ENCODE measurements around the gene USP9X. TPM values are rescaled to one million over a fixed set of nuclear protein-coding genes. Genes with fewer than 3 reads are reported as not detected.
"Not testable (repeated sequence)": the region's sequence is repeated elsewhere in the genome, so short reads cannot be mapped to it uniquely, and the experiment has no call there.

USP9X gene
- polyA plus RNA-seq, 2 donors = 8.6 to 13.7 TPM

DNA sequence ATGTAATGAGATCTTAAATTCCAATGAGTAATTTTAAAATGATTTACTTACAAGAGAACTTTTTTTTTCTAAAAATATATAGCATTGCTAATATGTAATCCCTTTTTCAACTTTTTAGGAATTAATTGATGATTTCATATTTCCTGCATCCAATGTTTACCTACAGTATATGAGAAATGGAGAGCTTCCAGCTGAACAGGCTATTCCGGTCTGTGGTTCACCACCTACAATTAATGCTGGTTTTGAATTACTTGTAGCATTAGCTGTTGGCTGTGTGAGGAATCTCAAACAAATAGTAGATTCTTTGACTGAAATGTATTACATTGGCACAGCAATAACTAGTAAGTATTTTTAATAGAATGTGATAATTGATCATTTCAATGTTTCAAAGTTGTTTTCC, 113.2 kb downstream of the USP9X start:
- Histone ChIP-seq H3K9me3 (ENCODE audit: control insufficient read depth in 2 of 2, insufficient read depth in 1 of 2, low read depth in 1 of 2, low read length in 1 of 2) (no peaks in the 10 kb centered on the region), H3K36me3 (ENCODE audit: control insufficient read depth in 2 of 2, insufficient read depth in 2 of 2, low read length in 1 of 2) (peaks cover 0 to 4% of the 10 kb centered on the region in 2 donors), H3K4me3 (ENCODE audit: low read depth in 1 of 2, low read length in 2 of 2) (no peak overlapping the region), H3K27ac (ENCODE audit: low read depth in 2 of 2, low read length in 1 of 2) (no peak overlapping the region), H3K4me1 (ENCODE audit: control insufficient read depth in 2 of 2, insufficient read depth in 2 of 2, low read length in 1 of 2) (no peaks in the 10 kb centered on the region), H3K27me3 (ENCODE audit: control insufficient read depth in 1 of 2, insufficient read depth in 2 of 2, low read length in 2 of 2) (no peaks in the 10 kb centered on the region)
- WGBS, 2 donors = 70 to 83% methylated on average over 1 of the region's 1 CpG

- Histone ChIP-seq H3K27me3 (ENCODE audit: control insufficient read depth in 1 of 2, insufficient read depth in 2 of 2, low read length in 2 of 2) (no peaks in the 10 kb centered on the region), H3K4me1 (ENCODE audit: control insufficient read depth in 2 of 2, insufficient read depth in 2 of 2, low read length in 1 of 2) (no peaks in the 10 kb centered on the region), H3K27ac (ENCODE audit: low read depth in 2 of 2, low read length in 1 of 2) (no peak overlapping the region), H3K9me3 (ENCODE audit: control insufficient read depth in 2 of 2, insufficient read depth in 1 of 2, low read depth in 1 of 2, low read length in 1 of 2) (no peaks in the 10 kb centered on the region), H3K36me3 (ENCODE audit: control insufficient read depth in 2 of 2, insufficient read depth in 2 of 2, low read length in 1 of 2) (no peaks in the 10 kb centered on the region), H3K4me3 (ENCODE audit: low read depth in 1 of 2, low read length in 2 of 2) (no peak overlapping the region)
- 96% methylated on average over 7 of the region's 7 CpGs for WGBS, 2 donors
These were observed 115.5 kb downstream of the USP9X start for GRCh38 chrX:41200785-41201184.

DNA sequence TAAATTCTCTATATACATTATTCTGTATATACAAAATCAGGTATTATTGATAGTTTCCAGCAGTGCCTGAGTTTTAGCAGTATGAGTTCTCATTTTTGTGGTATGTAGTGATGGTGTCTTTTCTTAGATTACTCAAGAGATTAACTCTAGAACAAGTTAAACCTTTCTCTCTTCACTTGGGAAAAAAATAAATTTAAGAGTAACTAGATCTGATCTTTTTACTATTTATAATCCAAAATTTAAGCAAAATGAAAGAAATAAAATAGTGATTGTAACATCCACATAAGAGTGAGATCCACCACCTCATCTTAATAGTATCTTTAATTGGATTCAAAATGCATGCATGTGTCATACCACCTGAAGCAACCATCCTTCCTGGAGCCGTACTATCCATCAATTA, 124.6 kb downstream of the USP9X start:
- Histone ChIP-seq H3K9me3 (ENCODE audit: control insufficient read depth in 2 of 2, insufficient read depth in 1 of 2, low read depth in 1 of 2, low read length in 1 of 2) (peaks cover 0 to 2% of the 10 kb centered on the region in 2 donors), H3K27me3 (ENCODE audit: control insufficient read depth in 1 of 2, insufficient read depth in 2 of 2, low read length in 2 of 2) (no peaks in the 10 kb centered on the region), H3K4me3 (ENCODE audit: low read depth in 1 of 2, low read length in 2 of 2) (no peak overlapping the region), H3K4me1 (ENCODE audit: control insufficient read depth in 2 of 2, insufficient read depth in 2 of 2, low read length in 1 of 2) (no peaks in the 10 kb centered on the region), H3K27ac (ENCODE audit: low read depth in 2 of 2, low read length in 1 of 2) (no peak overlapping the region), H3K36me3 (ENCODE audit: control insufficient read depth in 2 of 2, insufficient read depth in 2 of 2, low read length in 1 of 2) (peaks cover 2 to 7% of the 10 kb centered on the region in 2 donors)
- 95 to 100% methylated on average over 1 of the region's 1 CpG for WGBS, 2 donors

DNA sequence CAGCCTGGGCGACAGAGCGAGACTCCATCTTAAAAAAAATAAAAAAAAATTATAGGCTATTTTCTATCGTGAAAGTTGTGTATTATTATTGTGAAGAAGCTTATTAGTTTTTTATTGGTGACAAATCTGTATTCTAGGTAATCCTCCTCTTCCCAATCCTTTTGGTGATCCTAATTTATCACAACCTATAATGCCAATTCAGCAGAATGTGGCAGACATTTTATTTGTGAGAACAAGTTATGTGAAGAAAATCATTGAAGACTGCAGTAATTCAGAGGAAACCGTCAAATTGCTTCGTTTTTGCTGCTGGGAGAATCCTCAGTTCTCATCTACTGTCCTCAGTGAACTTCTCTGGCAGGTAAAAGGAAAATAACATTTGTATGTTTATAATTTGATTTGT, 139.4 kb downstream of the USP9X start:
- Histone ChIP-seq H3K36me3 (ENCODE audit: control insufficient read depth in 2 of 2, insufficient read depth in 2 of 2, low read length in 1 of 2) (peaks cover 0 to 3% of the 10 kb centered on the region in 2 donors), H3K4me3 (ENCODE audit: low read depth in 1 of 2, low read length in 2 of 2) (no peak overlapping the region), H3K27me3 (ENCODE audit: control insufficient read depth in 1 of 2, insufficient read depth in 2 of 2, low read length in 2 of 2) (no peaks in the 10 kb centered on the region), H3K4me1 (ENCODE audit: control insufficient read depth in 2 of 2, insufficient read depth in 2 of 2, low read length in 1 of 2) (no peaks in the 10 kb centered on the region), H3K27ac (ENCODE audit: low read depth in 2 of 2, low read length in 1 of 2) (no peak overlapping the region), H3K9me3 (ENCODE audit: control insufficient read depth in 2 of 2, insufficient read depth in 1 of 2, low read depth in 1 of 2, low read length in 1 of 2) (no peaks in the 10 kb centered on the region)
- 95 to 97% methylated on average over 5 of the region's 5 CpGs for WGBS, 2 donors

DNA sequence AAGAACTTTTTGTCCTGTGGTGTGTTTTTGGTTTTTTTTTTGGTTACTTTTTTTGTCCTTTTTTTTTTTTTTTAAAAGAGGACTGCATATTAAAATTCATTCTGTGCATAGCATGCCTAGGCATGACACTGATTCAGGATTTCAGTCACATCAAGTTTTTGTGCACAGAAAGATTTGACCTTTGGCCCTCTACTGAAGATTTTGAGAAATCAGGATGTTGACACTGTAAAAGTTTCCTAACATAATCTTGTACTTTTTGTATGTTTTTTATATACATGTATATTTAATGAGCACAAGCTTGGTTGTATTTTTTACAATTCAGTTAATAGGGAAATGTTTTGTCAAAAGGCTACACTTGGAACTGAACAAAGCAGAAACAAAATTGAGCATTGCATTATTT, 148.7 kb downstream of the USP9X start:
- no peaks in the 10 kb centered on the region for H3K9me3 ChIP-seq (ENCODE audit: control insufficient read depth in 2 of 2, insufficient read depth in 1 of 2, low read depth in 1 of 2, low read length in 1 of 2)
- H3K4me3 ChIP-seq (ENCODE audit: low read depth in 1 of 2, low read length in 2 of 2) = no peak overlapping the region
- no peaks in the 10 kb centered on the region for H3K4me1 ChIP-seq (ENCODE audit: control insufficient read depth in 2 of 2, insufficient read depth in 2 of 2, low read length in 1 of 2)
- H3K27me3 ChIP-seq (ENCODE audit: control insufficient read depth in 1 of 2, insufficient read depth in 2 of 2, low read length in 2 of 2) = no peaks in the 10 kb centered on the region
- no peak overlapping the region for H3K27ac ChIP-seq (ENCODE audit: low read depth in 2 of 2, low read length in 1 of 2)
- peaks cover 0 to 3% of the 10 kb centered on the region in 2 donors for H3K36me3 ChIP-seq (ENCODE audit: control insufficient read depth in 2 of 2, insufficient read depth in 2 of 2, low read length in 1 of 2)

DNA sequence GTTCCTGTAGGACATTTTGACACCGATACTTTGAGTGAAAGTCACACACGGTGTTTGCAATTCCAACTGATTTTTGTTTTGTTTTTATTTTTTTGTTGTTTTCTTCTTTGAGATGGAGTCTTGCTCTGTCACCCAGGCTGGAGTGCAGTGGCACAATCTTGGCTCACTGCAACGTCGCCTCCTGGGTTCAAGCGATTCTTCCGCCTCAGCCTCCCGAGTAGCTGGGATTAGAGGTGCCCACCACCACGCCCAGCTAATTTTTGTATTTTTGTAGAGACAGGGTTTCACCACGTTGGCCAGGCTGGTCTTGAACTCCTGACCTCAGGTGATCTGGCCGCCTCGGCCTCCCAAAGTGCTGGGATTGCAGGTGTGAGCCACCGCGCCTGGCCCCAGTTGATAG, 149.2 kb downstream of the USP9X start:
- 95 to 97% methylated on average over 13 of the region's 13 CpGs for WGBS, 2 donors

DNA sequence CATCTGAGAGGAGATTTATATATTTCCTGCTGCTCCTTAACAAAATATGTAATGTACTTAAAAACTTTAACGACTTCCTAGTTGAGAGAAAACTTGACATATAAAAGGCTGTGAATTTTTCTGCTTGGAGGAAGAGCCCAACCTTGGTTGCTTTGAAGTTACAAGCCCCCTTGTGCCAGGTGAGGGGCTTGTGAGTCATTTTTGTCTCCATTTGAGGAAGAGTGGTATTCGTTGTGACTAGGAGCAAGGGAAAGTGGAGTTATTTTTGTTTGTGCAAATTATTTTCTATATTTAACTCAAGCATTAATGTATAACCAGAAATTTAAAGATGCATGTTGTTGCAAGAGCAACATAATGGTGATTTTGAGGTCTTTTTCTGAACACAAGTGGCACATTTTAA, 149.7 kb downstream of the USP9X start:
- Histone ChIP-seq H3K36me3 (ENCODE audit: control insufficient read depth in 2 of 2, insufficient read depth in 2 of 2, low read length in 1 of 2) (peaks cover 0 to 3% of the 10 kb centered on the region in 2 donors), H3K9me3 (ENCODE audit: control insufficient read depth in 2 of 2, insufficient read depth in 1 of 2, low read depth in 1 of 2, low read length in 1 of 2) (no peaks in the 10 kb centered on the region), H3K27ac (ENCODE audit: low read depth in 2 of 2, low read length in 1 of 2) (no peak overlapping the region), H3K4me1 (ENCODE audit: control insufficient read depth in 2 of 2, insufficient read depth in 2 of 2, low read length in 1 of 2) (no peaks in the 10 kb centered on the region), H3K27me3 (ENCODE audit: control insufficient read depth in 1 of 2, insufficient read depth in 2 of 2, low read length in 2 of 2) (no peaks in the 10 kb centered on the region), H3K4me3 (ENCODE audit: low read depth in 1 of 2, low read length in 2 of 2) (no peak overlapping the region)
- WGBS, 2 donors = 67 to 80% methylated on average over 2 of the region's 2 CpGs

More for the DNA sequence above, 149.2 kb downstream of the USP9X start:
- not testable (repeated sequence) for H3K4me1 ChIP-seq (ENCODE audit: control insufficient read depth in 2 of 2, insufficient read depth in 2 of 2, low read length in 1 of 2); H3K36me3 ChIP-seq (ENCODE audit: control insufficient read depth in 2 of 2, insufficient read depth in 2 of 2, low read length in 1 of 2); H3K9me3 ChIP-seq (ENCODE audit: control insufficient read depth in 2 of 2, insufficient read depth in 1 of 2, low read depth in 1 of 2, low read length in 1 of 2); H3K27me3 ChIP-seq (ENCODE audit: control insufficient read depth in 1 of 2, insufficient read depth in 2 of 2, low read length in 2 of 2); H3K27ac ChIP-seq (ENCODE audit: low read depth in 2 of 2, low read length in 1 of 2); H3K4me3 ChIP-seq (ENCODE audit: low read depth in 1 of 2, low read length in 2 of 2)

DNA sequence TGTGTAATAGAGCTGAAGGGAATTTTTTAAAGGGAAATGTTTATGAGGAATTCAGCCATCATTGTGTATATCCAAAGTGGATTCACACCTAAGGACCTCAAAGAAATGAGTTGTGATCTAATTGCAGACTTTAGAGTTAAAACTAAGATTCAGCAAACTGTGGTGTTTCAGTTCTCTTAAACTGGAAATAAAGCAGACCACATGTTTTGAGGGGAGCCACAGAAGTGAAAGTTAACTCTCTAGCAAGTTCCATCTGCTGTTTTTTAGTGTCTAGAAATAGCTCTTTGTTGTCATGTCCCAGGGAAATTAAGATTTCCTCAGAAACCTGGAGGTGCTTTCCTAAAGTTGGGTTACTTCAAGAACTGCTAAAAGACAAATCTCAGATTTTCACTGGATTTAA, 151.4 kb downstream of the USP9X start:
- H3K36me3 ChIP-seq (ENCODE audit: control insufficient read depth in 2 of 2, insufficient read depth in 2 of 2, low read length in 1 of 2) = no peaks in the 10 kb centered on the region
- no peaks in the 10 kb centered on the region for H3K27me3 ChIP-seq (ENCODE audit: control insufficient read depth in 1 of 2, insufficient read depth in 2 of 2, low read length in 2 of 2)
- no peaks in the 10 kb centered on the region for H3K9me3 ChIP-seq (ENCODE audit: control insufficient read depth in 2 of 2, insufficient read depth in 1 of 2, low read depth in 1 of 2, low read length in 1 of 2)
- no peaks in the 10 kb centered on the region for H3K4me1 ChIP-seq (ENCODE audit: control insufficient read depth in 2 of 2, insufficient read depth in 2 of 2, low read length in 1 of 2)
- H3K4me3 ChIP-seq (ENCODE audit: low read depth in 1 of 2, low read length in 2 of 2) = no peak overlapping the region
- no peak overlapping the region for H3K27ac ChIP-seq (ENCODE audit: low read depth in 2 of 2, low read length in 1 of 2)

GRCh38 chrX:41240509-41240908, 155.3 kb downstream of the USP9X start:
- Histone ChIP-seq H3K27me3 (ENCODE audit: control insufficient read depth in 1 of 2, insufficient read depth in 2 of 2, low read length in 2 of 2) (no peaks in the 10 kb centered on the region), H3K4me3 (ENCODE audit: low read depth in 1 of 2, low read length in 2 of 2) (no peak overlapping the region), H3K9me3 (ENCODE audit: control insufficient read depth in 2 of 2, insufficient read depth in 1 of 2, low read depth in 1 of 2, low read length in 1 of 2) (no peaks in the 10 kb centered on the region), H3K27ac (ENCODE audit: low read depth in 2 of 2, low read length in 1 of 2) (no peak overlapping the region), H3K4me1 (ENCODE audit: control insufficient read depth in 2 of 2, insufficient read depth in 2 of 2, low read length in 1 of 2) (no peaks in the 10 kb centered on the region), H3K36me3 (ENCODE audit: control insufficient read depth in 2 of 2, insufficient read depth in 2 of 2, low read length in 1 of 2) (no peaks in the 10 kb centered on the region)
- 64 to 72% methylated on average over 3 of the region's 3 CpGs for WGBS, 2 donors

GRCh38 chrX:41241962-41242361, 156.7 kb downstream of the USP9X start:
- H3K4me1 ChIP-seq (ENCODE audit: control insufficient read depth in 2 of 2, insufficient read depth in 2 of 2, low read length in 1 of 2) = no peaks in the 10 kb centered on the region
- H3K36me3 ChIP-seq (ENCODE audit: control insufficient read depth in 2 of 2, insufficient read depth in 2 of 2, low read length in 1 of 2) = no peaks in the 10 kb centered on the region
- 81 to 88% methylated on average over 10 to 11 of the region's 11 CpGs for WGBS, 2 donors
- H3K27ac ChIP-seq (ENCODE audit: low read depth in 2 of 2, low read length in 1 of 2) = no peak overlapping the region
- no peak overlapping the region for H3K4me3 ChIP-seq (ENCODE audit: low read depth in 1 of 2, low read length in 2 of 2)
- H3K9me3 ChIP-seq (ENCODE audit: control insufficient read depth in 2 of 2, insufficient read depth in 1 of 2, low read depth in 1 of 2, low read length in 1 of 2) = no peaks in the 10 kb centered on the region
- H3K27me3 ChIP-seq (ENCODE audit: control insufficient read depth in 1 of 2, insufficient read depth in 2 of 2, low read length in 2 of 2) = no peaks in the 10 kb centered on the region
